GM18951 (cell line): ENCODE data around the gene DENND1A.

Experiments used
- POLR2A ChIP-seq: IDR thresholded peaks from 4 replicates; pipeline ENCODE4 v1.6.1; 2011; ENCODE audit warnings: mild to moderate bottlenecking; ENCODE audit not compliant: insufficient read length, insufficient read depth; ENCODE audit errors: extremely low read depth
- in situ Hi-C: fragments of 300-500 bp; cut with MboI; formaldehyde crosslinking; loops from one replicate; pipeline ENCODE4 v1.12.0; 2022; ENCODE audit warnings: low sequenced_read_pairs, mixed read lengths, inconsistent platforms; ENCODE audit not compliant: unreplicated experiment

Gene DENND1A

DNA sequence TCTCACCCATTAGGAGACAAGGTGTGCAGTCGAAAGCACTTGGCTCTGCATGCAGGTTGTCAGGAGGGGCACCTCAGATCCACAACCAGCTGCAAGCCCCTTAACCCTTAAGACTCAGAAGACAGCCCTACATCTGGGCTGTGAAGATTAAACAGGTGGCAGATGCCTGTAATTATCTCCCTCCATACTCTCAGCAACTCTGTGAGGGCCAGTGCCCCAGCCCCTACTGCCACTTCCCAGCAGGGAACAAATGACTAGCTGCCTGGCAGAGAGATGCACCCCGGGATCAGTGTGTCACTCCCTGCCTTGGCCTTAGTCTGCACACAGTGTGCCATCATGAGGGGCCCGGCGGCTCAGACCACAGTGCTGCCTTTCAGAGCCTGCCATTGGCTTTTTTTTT lies 532.0 kb downstream of the DENND1A start:
- TF ChIP-seq POLR2A, result no peak
- in situ Hi-C loops, result no loop called here

DNA sequence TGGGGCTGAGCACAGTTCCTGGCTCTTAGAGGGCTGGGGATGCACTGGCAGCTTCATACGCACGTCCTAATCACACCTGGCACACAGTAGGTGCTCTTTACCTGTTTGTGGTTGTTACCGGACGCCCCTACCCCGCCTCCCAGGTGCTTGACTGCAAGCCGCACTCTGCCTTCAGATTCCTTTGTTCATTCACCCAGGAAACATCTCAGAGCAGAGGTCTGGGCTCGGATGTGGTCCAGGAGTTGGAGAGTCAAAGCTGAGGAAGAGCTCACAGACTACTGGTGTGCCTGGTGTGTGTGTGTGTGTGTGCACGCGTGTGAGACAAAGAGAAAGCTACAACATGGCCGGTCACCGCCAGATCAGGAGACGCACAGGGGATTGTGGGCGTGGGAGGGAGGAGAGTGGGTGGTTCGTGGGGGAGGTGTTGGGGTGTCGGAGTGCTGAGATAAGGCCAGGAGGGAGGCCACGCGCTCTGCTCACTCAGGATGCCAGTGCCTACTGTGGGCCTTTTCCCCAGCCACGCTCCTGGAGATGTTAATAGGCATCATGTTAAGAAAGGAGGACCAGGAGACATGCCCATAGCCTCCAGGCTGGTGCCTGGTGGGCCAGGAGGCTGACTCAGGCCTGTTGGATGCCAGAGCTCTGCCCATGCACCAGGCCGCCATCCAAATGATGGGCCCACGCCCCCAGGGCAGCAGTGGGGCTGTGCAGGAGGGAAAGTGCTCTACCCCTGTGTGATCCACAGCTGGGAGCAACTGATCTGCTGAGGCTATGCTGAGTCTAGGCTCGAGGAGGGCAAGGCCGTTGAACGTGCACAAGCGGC lies 534.0 kb downstream of the DENND1A start:
- in situ Hi-C loops, result no loop called here
- TF ChIP-seq POLR2A, result no peak

DNA sequence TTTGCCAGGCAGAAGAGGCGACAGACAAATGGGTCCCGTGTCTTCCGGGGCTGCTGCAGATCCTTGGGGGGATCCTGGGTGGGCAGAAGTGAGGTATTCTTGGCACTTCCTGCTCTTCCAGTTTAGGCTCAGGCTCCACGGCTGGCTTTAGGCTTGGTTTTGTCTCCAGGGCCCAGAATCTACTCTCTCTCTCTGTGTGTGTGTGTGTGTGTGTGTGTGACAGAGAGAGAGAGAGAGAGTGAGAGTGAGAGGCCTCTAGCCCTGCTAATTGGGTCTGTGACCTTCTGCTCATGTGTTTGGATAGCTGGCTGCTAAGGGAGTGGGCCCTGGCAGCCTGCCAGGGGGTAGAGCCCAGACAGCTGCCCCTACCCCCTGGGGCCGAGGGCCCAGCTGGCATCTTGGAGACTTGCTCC lies 534.6 kb downstream of the DENND1A start:
- in situ Hi-C loops, result no loop called here
- no peak for TF ChIP-seq POLR2A

DNA sequence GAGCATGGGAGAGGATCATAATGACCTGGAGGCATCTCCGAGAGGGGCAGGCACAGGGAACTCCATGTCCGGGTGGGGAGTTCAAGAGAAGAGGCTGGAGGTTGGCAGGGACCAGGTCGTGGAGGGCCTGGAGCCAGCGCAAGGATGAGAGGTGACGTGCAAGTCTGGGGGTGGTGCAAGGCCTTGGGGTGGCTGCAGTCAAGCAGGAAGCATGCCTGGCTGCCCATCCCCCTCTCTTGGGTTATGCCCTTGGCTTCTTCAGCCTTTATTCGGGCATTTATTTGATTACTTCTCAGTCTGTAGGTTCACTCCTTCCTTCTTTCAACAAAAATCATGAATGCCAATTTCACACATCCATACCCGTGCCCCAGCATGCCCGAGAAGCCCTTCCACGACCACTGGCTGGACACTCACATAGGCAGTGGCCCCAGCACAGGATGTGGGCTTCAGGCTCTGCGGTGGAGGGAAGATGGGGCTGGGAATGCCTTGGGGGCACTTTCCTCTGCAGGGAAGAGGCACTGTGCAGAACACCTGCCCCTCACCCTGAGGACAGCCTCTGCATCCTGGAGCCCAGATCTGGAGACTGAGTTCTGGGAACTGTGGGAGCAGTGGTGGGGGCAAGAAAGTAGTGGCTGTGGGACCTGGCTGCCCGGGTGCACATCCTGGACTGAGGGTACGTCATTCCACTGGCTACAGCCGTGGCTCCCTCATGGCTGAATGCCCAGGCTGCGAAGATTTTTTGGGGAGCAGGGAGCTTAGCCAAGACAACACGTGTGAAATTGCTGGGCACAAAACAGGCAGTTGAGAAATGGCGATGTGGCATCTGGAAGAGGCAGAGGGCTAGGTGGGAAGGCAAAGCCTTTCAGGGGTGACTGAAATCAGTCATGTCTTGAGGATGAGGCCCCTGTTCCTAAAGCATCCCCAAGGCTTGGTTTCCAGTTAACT lies 535.4 kb downstream of the DENND1A start:
- no peak for TF ChIP-seq POLR2A
- in situ Hi-C loops, result no loop called here

DNA sequence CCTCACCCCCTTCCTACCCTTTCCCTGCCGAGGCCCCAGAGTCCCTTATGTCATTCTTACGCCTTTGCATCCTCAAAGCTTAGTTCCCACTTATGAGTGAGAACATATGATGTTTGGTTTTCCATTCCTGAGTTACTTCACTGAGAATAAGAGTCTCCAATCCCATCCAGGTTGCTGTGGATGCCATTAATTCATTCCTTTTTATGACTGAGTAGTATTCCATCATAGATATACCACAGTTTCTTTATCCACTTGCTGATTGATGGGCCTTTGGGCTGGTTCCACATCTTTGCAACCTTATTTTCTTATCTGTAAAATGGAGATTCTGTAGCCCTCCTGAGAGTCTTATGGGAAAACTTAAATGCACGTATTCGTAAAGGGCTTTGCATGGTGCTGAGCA lies 537.1 kb downstream of the DENND1A start:
- in situ Hi-C loops, result no loop called here
- no peak for TF ChIP-seq POLR2A

DNA sequence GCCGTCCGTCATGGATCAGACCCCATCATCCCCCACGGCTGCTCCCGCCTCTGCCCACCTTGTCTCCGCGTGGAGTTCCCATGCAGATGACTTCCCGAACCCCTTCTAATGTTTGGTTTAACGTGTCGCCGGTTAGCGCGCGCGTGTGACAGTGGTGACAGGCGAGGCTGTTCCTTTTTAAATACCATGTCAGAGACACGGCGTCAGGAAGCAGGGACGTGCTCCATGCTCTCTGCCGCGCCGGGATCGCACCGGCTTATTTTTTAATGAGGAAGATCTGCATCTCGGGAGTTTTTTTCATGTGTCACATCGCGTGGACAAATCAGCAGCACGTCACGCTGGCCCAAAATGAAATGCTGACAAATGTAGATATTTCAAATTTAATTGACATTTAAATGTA lies 538.0 kb downstream of the DENND1A start:
- in situ Hi-C loops, result no loop called here
- TF ChIP-seq POLR2A, result no peak

DNA sequence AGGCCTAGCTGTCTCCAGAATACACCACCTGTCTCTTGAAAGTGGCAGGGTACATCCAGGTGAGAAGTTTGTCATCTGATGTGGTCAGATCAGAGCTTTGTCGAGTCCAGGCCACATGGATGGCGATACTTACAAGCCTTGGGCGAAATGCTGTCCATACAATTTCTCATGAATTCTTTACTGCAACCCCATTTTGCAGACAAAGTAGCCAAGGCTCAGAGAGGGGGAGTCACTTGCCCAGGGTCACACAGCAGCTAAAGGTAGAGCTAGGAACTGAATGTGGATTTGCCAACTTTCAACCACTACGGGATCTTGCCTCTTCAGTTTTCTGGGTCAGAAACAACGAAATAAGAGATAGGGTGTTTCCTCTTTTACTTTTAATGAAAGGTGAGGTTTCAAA lies 538.7 kb downstream of the DENND1A start:
- in situ Hi-C loops, result no loop called here
- TF ChIP-seq POLR2A, result no peak

DNA sequence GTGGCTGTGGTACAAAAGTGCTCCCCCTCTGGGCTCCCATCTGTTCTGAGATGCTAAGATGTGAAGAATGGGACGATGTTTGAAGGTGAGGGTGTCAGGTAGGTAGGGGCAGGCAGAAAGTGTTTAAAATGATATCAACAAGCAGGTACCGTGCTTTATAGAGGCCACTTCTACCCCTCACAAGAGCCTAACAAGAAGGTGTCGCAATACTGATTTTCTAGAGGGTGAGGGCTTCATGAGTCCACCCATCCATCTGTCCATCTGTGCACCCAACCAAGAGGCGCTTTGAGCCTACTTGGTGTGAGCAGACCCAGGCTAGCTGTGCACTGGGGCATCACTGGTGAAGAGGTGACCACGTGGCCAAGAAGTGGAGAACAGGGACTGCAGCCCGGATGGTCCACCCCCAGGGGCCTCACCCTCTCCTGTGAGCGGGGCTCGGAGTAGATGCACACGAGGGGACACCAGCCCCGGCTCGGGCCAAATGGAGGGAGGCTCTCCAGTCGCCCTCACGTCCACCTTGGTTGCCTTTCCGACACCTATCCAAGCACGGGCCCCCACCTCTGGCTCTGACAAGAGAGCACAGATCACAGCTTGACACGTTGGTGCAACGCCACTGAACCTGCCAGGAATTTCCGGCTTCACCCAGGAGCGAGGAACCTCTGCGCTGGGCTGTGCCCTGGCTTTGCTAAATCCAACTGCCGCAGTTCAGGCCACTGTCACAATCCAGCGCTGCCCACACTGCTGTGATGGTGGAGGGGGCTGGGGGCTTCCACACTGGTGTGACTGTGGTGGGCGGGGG lies 539.4 kb downstream of the DENND1A start:
- in situ Hi-C loops, result no loop called here
- TF ChIP-seq POLR2A, result no peak

DNA sequence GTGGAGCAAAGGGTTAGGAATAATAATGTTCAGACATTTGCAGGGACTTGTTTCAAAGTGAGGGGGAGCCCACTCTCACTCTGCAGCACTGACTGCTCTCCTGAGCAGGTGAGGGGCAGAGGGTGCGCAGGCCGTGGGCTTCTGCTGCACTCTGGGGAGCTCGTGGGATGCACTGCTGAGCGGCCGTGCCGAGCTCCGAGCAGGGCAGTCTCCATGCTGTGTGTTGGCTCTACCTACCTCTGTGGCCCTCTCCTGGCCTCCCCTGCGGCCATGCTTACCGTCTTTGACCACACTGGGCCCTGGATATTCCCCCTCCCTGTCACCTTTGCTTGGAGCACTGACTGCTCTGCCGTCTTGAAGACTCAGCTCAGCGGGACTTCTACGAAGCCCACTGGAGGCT lies 540.2 kb downstream of the DENND1A start:
- in situ Hi-C loops, result no loop called here
- no peak for TF ChIP-seq POLR2A

DNA sequence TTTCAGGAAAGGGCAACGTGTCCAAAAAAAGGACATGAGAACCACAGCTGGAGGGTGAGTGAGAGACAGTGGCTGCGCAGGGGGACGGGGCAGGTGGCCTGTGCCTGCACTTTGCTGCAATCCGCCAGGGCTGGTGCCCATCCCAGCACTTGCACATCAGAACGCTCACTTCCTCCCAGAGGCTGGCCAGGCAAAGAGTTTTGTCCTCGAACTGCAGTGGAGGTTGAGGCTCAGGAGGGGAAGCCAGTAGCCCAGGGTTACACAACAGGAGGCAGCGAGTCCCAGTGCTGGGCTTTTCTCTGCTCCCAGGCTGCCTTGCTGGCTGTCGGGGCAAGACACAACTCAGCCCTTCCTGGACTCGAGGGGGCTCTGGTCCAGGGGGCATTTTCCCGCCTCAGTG lies 540.9 kb downstream of the DENND1A start:
- no peak for TF ChIP-seq POLR2A
- in situ Hi-C loops, result no loop called here

DNA sequence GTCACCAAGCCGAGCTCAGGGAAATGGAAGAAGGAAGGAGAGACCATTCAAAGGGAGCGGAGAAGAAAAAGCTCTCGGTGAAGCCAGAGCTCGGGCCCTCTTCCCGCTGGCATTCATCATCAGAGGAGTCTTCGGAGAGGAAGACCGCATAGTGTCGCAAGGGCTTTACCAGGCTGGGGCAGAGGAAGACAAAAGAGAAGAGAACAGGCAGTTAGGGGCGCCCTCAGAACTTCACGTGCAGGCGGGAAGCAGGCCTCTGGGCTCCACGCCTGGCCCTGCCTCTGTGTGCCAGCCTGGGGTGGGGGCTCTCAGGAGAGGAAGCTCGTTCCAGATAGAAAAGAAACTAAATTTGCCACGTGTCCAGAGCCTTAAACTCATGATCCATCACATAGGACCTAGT lies 542.2 kb downstream of the DENND1A start:
- in situ Hi-C loops, result no loop called here
- TF ChIP-seq POLR2A, result no peak

DNA sequence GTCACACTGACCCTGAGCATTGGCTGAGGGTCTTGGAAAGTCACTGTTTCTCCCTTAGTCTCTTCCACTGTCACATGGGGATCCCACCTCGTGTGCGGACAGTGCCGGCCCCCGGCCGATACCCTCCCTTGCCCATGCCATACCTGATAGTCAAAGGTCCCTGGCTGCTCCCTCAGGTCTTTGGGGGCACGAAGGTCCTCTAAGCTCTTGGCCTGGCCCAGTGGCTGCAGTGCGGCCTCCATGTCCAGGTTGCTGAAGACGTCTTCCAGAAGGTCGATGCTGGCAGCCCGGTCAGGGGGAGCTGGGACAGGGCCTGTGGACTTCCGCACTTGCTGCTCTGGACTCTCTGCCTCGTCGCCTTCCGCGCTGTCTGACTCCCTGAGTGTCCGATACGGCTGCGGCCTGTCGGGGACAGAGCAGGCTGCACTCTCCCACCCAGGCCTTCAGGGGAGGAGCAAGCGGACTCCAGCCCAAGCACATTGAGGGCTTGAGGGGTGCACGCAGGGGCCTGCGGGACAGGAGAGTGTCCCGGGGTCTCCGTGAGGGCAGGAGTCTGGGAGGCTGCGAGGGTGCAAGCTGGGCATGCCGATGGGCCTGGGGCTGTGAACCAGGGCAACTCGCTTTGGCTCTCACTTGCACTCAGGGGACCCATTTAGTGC lies 546.3 kb downstream of the DENND1A start:
- no peak for TF ChIP-seq POLR2A
- in situ Hi-C loops, result no loop called here
